GM19023 (cell line): ENCODE results near the gene KLK3.
"Not testable (repeated sequence)": the region's sequence is repeated elsewhere in the genome, so short reads cannot be mapped to it uniquely, and the experiment has no call there.

Experiments
- ATAC-seq: cut with Tn5 transposase; IDR thresholded peaks from one replicate; pipeline ENCODE4 v1.9.1; 2021; ENCODE audit warnings: mild to moderate bottlenecking, moderate library complexity; ENCODE audit not compliant: unreplicated experiment

The KLK3 gene

GRCh38 chr19:50854636-50855410 lies at the start of gene KLK3:
Gene KLK3, plus strand, starts transcription at chr19:50854915. Its CDS starts 41 bp downstream, at chr19:50854956.
- ATAC-seq, result no peak

- no peak for ATAC-seq
Observed at GRCh38 chr19:50808856-50809255, 45.9 kb upstream of the KLK3 start.

GRCh38 chr19:50811622-50812238 lies 43.0 kb upstream of the KLK3 start:
- ATAC-seq, result not testable (repeated sequence)

GRCh38 chr19:50812474-50812873 lies 42.2 kb upstream of the KLK3 start:
- ATAC-seq, result no peak

GRCh38 chr19:50814883-50815282 lies 39.8 kb upstream of the KLK3 start:
- no peak for ATAC-seq

GRCh38 chr19:50815439-50815838 lies 39.3 kb upstream of the KLK3 start:
- ATAC-seq, result no peak

GRCh38 chr19:50817941-50818858 lies 36.5 kb upstream of the KLK3 start:
- ATAC-seq, result peak; percentile 53

GRCh38 chr19:50818859-50819472 lies 35.7 kb upstream of the KLK3 start:
- ATAC-seq, result no peak

- no peak for ATAC-seq
Observed at GRCh38 chr19:50819636-50820035, 35.1 kb upstream of the KLK3 start.

GRCh38 chr19:50820086-50820485 lies 34.6 kb upstream of the KLK3 start:
- no peak for ATAC-seq

- no peak for ATAC-seq
Observed at GRCh38 chr19:50820549-50821247, 34.0 kb upstream of the KLK3 start.

- no peak for ATAC-seq
Observed at GRCh38 chr19:50821248-50821612, 33.5 kb upstream of the KLK3 start.

GRCh38 chr19:50821622-50822021 lies 33.1 kb upstream of the KLK3 start:
- ATAC-seq, result no peak

- no peak for ATAC-seq
Observed at GRCh38 chr19:50822661-50823208, 32.0 kb upstream of the KLK3 start.

GRCh38 chr19:50823389-50824042 lies 31.2 kb upstream of the KLK3 start, which contains the start of gene KLK1:
Gene KLK1, minus strand, starts transcription at chr19:50823787. Its CDS starts 39 bp downstream, at chr19:50823748.
- ATAC-seq, result no peak

GRCh38 chr19:50826492-50827240 lies 28.0 kb upstream of the KLK3 start:
- ATAC-seq, result no peak

- no peak for ATAC-seq
Observed at GRCh38 chr19:50827476-50827875, 27.2 kb upstream of the KLK3 start.

GRCh38 chr19:50829801-50830200 lies 24.9 kb upstream of the KLK3 start:
- ATAC-seq, result no peak
